Right lobe of liver (tissue), 4 donors: ENCODE measurements around the gene RBM42.

Source experiments
- POLR2A ChIP-seq: fragments of 450-650 bp; IDR thresholded peaks from one replicate; pipeline ENCODE4 v1.6.1; 2017; ENCODE audit warnings: antibody characterized with exemption, mild to moderate bottlenecking
- TF ChIP-seq, protein P1 (sequence below), 4 donors: fragments of 200-600 bp in 3 of 4; fragments of 450-650 bp in 1 of 4; IDR thresholded peaks; one replicate each; pipeline versions ENCODE4 v1.5.1 to v1.8.0; 2016 to 2022; ENCODE audit warnings: antibody characterized with exemption in 4 of 4, mild to moderate bottlenecking in 2 of 4
- donor health status: DM: no; HTN: no; CAD: no.
- donor health status: DM: no; HTN: no; CAD: no.
- donor health status: DM: no; HTN: yes; CAD: no.

DNA sequence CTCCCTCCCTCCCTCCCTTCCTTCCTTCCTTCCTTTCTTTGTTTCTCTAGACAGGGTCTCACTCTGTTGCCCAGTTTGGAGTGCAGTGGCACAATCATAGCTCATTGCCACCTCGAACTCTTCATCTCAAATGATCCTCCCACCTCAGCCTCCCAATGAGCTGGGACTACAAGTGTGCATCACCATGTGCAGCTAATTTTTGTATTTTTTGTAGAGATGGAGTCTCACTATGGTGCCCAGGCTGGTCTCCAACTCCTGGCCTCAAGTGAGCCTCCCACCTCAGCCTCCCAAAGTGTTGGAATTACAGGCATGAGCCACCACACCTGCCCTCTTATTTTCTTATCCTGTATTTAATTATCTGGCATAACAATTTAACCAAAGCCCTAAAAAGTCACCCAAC is 41.9 kb downstream of the RBM42 start:
- TF ChIP-seq POLR2A: no peak
- TF ChIP-seq, protein P1, sequence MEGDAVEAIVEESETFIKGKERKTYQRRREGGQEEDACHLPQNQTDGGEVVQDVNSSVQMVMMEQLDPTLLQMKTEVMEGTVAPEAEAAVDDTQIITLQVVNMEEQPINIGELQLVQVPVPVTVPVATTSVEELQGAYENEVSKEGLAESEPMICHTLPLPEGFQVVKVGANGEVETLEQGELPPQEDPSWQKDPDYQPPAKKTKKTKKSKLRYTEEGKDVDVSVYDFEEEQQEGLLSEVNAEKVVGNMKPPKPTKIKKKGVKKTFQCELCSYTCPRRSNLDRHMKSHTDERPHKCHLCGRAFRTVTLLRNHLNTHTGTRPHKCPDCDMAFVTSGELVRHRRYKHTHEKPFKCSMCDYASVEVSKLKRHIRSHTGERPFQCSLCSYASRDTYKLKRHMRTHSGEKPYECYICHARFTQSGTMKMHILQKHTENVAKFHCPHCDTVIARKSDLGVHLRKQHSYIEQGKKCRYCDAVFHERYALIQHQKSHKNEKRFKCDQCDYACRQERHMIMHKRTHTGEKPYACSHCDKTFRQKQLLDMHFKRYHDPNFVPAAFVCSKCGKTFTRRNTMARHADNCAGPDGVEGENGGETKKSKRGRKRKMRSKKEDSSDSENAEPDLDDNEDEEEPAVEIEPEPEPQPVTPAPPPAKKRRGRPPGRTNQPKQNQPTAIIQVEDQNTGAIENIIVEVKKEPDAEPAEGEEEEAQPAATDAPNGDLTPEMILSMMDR (IDR thresholded peaks at IDR 0.05): no peak
